HG02943 (cell line): ENCODE results near the gene PIP4P1.
"Not testable (repeated sequence)": the region's sequence is repeated elsewhere in the genome, so short reads cannot be mapped to it uniquely, and the experiment has no call there.

Experiments
- ATAC-seq: cut with Tn5 transposase; IDR thresholded peaks from one replicate; pipeline ENCODE4 v1.9.1; 2021; ENCODE audit warnings: mild to moderate bottlenecking, low read depth, moderate library complexity; ENCODE audit not compliant: unreplicated experiment

The PIP4P1 gene

DNA sequence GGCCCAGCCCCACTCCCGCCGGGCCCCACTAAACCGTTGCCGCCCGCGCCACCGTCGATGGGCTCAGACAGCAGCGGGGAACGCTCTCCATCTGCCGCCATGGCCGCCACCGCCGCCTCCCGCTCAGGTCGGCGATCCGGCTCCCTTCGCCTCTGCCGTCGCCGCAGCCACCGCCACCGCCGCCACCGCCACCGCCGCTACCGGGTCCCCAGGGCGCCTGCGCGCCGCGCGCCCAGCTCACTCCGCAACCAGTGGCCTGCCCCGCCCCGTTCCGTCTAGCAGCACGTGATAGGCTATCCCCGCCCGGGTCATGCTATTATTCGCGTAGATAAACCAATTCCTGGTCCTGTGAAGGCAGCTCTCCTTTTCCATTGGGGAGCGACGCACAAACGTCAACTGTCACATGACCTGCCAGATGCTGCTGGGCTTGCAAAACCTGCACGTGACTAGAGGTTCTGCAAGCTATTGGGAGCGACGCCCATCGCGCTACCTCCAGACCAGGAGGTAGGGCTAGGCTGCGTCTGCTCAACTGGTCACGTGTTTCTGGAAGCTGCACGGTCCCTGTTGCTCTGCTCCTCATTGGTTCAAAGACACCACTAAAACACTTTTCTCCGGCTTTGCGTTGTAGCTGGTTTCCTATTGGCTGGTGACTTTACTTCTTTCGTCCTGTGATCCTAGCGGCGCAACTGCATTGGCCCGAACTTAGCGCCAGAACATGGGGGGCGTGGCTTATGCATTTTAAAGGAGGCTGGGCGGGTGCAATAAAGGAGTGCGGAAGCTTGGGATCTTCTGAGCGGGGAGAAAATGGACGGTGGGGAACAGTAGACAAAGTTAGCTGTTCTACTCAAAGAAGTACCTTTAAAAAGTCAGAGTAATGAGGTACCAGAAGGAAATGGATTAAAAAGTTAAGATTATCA lies at the start of gene PIP4P1:
Gene PIP4P1 (minus strand): TSS at position 210 of the 917 bp plus-strand sequence. CDS start 109 bp downstream, at position 101.
- peak; percentile 94 for ATAC-seq

DNA sequence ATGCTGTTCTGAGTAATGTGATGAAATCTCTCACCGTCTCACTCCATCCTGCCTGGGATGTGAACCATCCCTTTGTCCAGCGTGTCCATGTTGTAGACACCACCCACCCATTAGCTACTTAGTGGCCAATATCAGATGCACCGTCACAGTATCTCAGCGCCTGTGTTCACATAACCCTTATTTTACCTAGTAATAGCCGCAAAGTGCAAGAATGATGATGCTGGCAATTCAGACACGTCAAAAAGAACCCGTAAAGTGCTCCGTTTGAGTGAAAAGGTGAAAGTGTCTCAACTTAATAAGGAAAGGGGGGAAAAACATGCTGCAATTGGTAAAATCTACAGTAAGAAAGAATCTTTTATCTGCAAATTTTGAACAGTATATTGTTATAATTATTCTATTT lies 47.1 kb upstream of the PIP4P1 start:
- no peak for ATAC-seq

DNA sequence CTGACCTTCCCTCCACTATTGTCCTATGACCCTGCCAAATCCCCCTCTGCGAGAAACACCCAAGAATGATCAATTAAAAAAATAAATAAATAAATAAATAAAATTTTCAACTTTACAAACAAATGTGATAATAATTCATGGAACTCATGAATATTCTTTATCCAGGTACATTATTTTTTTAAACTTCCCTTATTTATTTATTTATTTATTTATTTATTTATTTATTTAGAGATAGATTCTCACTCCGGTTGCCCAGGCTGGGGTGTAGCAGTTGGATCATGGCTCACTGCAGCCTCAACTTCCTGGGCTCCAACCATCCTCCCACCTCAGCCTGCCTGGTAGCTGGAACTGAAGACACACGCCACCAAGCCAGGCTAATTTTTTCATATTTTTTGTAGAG lies 46.3 kb upstream of the PIP4P1 start:
- ATAC-seq = not testable (repeated sequence)

DNA sequence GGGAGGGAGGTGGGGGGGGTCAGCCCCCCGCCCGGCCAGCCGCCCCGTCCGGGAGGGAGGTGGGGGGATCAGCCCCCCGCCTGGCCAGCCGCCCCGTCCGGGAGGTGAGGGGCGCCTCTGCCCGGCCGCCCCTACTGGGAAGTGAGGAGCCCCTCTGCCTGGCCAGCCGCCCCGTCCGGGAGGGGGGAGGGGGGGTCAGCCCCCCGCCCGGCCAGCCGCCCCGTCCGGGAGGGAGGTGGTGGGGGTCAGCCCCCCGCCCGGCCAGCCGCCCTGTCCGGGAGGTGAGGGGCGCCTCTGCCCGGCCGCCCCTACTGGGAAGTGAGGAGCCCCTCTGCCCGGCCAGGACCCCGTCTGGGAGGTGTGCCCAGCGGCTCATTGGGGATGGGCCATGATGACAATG lies 45.5 kb upstream of the PIP4P1 start:
- not testable (repeated sequence) for ATAC-seq

DNA sequence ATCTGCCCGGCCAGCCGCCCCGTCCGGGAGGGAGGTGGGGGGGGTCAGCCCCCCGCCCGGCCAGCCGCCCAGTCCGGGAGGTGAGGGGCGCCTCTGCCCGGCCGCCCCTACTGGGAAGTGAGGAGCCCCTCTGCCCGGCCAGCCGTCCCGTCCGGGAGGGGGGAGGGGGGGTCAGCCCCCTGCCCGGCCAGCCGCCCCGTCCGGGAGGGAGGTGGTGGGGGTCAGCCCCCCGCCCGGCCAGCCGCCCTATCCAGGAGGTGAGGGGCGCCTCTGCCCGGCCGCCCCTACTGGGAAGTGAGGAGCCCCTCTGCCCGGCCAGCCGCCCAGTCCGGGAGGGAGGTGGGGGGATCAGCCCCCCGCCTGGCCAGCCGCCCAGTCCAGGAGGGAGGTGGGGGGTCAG lies 45.0 kb upstream of the PIP4P1 start:
- not testable (repeated sequence) for ATAC-seq

DNA sequence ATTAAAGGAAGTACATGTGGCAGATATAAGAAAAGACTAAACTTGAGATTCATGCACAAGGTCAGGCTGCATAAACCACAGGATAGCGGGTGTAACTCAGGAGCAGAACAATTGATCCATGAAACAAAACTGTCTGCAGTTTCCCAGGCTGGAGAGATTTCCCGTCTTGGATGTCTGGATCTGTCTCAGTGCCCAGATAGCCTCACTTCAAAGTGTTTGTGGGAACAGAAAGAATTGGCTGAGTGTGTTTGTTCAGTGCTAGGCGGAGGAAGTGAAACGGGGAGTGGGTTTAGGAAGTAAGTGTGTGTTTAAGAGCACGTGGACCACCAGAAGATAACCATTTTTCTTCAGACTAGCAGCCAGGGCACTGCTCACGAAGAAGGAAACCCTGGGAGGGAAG lies 42.7 kb upstream of the PIP4P1 start:
- no peak for ATAC-seq

DNA sequence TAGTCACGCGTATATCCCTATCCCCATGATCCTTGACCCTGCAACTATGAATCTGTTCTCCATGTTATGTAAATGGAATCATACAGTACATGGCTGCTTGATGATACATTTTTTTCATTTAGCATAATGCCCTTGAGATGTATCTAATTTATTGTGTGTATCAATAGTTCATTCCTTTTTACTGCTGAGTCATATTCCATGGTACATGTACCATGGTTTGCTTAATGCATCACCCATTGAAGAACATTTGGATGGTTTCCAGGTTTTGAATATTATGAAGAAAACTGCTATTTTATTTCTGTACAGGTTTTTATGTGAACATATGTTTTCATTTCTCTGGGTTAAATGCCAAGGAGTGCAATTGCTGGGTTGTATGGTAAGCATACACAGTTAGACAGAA lies 40.1 kb upstream of the PIP4P1 start:
- ATAC-seq = no peak

DNA sequence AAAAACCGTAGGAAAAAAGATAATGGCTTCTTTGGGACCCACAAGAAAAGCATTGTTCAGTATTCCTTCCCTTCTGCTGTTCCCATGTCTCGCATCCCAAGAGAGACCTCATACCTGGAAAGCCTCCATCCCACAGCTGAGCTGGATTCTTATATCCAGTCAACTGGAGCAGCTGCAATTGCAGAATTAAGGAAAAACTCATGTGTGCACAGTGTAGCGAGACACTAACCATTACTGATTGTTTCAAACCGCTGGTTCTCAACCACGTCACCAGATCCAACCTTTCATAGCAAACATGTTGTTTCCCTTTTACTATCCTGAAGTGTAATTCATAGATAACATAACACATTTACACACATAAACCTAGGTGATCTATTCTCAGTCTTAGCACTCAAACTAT lies 38.6 kb upstream of the PIP4P1 start:
- ATAC-seq = no peak

DNA sequence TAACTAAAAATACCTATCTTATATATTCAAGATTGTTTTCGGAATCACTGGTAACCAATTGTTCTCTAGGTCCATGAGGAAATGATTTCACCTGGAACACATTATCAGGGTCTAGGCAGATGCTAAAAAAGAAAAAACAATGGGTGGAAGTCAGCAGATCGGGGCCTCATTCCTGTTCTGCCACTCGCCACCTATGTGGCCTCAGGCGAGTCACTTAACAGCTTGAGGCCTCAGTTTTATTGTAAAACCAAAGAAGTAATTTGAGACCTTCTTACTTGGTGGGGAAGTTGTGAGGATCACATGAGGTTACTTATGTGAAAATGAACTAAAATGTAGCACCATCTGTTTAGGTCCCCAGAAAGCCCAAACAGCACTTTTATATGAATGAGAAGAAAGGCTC lies 37.9 kb upstream of the PIP4P1 start:
- ATAC-seq = no peak

DNA sequence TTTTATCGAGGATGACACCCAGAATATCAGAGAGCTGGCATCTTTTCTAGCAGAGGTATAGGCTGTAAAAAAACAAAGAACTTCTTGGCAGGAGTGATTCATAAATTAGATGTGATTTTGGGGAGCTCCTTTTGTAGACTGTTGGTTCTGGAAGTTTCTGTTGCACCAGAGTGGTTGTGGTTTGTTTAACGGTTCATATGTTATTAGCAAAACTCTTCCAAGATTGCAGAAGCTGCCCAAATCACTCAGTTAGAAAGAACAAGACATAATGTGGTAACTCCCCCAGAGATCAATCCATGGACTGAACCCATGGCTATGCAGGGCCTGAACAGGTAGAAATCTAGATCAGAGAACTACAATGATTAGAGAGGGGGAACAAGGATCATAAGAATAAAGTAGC lies 37.4 kb upstream of the PIP4P1 start:
- no peak for ATAC-seq

DNA sequence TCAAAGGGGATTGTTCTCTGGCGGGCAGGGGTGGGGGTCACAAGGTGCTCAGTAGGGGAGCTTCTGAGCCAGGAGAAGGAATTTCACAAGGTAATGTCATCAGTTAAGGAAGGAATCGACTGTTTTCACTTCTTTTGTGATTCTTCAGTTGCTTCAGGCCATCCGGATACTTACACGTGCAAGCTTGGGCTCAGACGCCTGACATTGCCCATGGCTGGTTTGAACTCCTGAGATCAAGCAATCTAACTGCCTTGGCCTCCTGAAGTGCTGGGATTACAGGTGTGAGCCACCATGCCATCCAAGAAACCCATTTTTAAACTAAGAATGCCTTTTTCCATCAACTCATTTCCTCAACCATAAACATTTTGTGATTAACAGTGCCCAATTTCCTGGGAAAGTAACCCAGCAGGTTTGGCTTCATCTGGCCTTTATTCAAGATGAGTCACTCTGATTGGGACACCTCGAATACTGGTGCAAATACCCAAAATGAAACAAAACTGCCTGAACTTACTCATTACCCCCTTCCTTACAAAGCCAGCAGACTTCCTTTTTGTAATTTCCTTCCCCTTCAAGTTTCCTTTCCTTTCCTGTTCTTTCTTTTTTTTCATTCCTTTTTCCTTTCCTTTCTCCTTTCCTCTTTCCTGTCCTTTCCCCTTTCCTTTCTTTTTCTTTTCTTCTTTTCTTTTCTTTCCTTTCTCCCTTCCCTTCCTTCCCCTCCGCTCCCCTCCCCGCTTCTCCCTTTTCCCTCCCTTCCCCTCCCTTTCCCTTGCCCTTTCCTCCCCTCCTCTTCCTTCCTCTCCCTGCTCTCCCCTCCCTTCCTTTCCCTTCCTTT lies 33.9 kb upstream of the PIP4P1 start:
- ATAC-seq = no peak

DNA sequence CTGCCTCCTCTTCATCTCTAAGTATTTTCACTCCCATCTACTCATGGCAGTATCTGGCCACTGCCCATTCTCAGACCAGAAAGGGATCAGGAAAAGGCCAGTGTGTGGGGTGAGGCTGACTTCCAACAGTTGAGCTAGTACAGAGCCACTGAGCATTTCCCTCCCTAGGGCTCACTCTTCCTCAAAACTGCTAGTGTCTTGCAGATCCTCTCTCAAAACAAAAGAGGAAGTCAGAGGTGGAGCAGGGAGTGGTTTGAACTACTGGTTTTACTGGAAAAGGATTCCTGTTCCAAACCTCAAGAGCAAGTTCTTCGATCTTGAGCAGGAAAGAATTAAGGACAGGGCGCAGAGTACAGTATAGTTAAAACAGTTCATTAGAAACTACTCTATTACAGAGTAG lies 32.4 kb upstream of the PIP4P1 start:
- ATAC-seq = no peak

DNA sequence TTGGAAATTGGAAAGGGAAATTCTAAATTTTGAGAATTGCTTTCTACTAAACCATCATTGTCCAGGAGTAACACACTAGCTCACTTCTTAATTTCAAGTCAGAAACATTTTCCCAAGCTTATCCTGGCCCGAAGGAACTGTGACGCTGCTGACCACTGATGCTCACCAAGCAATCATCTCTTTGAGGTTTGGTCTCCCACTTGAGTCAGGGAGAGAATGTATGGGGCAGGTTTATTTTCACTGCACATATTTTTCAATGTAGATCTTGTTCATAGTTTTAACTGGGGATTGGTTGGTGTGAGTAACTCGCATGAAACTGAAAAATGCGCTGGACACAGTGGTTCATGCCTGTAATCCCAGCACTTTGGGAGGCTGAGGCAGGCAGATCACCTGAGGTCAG lies 31.3 kb upstream of the PIP4P1 start:
- ATAC-seq = no peak

DNA sequence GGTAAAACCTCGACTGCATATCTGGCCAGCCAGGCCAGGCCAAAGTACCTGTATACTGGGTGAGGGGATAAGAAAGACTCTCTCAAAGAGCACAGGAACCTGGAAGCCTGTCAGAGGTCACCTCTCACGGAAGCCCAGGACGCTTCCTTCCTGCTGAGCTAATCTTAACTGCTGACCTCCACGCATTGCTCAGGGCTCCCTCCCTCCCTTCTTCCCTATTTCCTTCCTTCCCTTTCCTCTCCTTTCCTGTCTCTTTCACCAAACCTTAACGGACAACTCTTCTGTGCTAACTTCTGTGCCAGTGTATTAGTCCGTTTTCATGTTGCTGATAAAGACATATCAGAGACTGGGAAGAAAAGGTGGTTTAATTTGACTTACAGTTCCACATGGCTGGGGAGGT lies 29.3 kb upstream of the PIP4P1 start:
- no peak for ATAC-seq

DNA sequence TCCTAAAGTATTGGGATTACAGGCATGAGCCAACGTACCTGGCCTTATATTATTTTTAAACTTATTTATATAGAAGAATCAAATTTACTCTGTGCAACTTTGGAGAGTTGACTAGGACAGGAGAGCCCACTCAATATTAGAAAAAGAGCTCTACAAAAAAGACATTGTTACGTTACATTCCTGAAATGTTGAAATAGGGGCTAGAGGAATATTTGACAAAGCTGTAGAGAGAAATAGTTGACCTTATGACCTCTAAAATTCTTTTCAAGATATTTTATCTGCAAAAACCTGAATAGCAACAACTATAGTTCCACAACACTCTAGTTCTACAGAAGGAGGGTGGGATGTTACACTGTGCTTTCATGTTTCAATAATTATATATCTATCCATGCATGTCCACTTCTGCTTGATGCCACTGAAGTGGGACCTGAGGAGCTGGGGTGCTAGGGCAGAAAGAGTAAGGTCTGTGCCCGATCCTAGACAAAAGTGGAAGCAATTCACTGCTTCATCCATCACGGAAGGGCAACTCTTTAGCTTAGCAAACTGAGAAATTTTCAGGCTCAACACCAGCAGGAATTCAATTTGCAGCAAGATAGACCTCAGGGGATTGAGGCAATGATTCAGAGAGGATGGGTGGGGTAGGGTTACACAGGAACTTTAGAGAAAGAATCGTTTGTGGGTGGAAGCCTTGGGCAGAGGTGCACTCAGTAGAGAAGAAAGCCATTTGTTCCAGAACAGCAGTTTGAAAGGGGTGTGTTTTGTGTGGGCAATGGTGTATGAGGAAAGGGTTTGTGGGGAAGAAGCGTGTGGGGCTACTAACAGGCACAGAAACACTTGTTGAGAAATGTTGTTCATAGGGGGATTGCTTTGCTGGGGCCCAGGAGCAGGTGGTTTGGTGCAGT lies 28.1 kb upstream of the PIP4P1 start:
- ATAC-seq = no peak

DNA sequence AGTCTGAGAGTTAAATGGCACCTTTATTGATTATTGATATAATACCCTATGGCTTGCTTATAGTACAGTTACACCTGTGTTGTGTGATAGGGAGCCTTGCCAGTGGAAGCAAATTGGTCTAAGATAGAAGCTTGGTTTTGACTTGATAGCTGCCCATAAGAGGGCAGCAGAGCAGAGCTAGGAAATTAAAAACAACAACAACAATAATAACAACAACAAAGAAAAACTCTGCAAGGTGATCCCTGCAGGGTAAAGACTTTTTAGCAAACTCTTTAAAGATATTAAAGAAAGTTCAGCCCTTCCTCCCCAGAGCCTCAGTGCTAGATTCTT lies 26.1 kb upstream of the PIP4P1 start:
- ATAC-seq = no peak

DNA sequence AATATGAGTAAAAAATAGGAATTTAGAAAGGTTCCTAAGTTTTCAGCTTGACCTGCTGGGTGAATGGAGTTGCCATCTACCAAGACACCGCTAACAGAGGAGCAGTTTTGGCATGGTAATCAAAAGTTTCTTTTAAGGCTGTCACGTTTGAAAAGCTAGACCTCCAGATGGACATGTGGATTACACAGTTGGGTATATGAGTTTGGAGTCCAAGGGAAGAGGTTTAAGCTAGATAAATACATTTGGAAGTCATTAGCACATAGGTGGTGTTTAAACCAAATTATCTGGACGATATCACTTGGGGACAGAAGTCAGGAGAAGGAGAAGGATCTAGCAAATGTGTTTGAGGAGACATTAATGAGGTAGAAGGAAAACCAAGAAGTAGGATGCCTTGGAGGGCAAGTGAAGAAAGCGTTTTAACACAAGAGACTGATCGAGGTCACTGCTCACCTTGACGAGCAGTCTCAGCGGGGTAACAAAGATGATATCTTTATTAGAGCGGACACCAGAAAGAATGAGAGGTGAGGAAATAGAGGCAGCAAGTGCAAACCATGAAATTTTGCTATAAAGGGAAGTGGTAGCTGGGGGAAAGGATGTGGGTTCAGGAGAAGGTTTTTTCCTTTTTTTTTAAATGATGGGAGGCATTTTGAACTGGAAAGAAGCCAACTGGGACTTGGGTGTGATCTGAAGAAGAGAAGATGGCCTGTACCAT lies 25.6 kb upstream of the PIP4P1 start:
- no peak for ATAC-seq

DNA sequence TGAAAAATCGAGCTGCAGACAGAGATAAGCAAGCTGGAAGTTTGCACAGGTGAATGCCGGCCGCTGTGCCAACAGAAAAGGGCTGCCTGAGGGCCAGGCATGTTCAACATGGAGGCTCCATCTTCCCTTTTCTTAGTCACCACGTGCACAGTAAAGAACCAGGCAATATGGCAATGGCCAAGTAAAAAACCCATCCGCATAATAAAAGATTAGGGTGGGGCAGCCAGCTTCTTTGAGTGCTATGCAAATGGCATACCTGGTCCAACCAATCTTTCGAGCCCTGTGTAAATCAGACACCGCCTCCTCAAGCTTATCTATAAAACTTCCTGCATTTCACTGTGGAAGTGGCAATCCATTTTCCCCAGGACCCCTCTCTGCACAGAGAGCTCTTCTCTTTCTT lies 24.7 kb upstream of the PIP4P1 start:
- no peak for ATAC-seq

DNA sequence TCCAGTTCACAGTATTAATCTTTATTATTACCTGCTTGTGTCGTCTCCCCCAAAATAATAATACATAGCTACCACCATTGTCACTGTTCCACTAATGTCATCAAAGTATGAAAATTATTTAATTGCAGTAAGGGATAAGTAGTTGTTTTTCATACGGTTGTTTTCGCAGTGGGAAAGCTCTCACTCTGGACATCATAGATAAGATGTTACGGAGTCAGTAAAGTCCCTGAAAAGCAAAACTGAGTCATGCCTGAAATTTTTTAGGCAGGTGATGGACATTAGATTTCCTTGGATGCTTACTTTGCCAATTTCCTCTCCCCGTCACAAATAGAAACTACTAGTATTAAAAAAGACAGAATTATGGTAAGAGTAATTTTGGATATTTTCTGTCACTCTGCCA lies 21.1 kb upstream of the PIP4P1 start:
- ATAC-seq = no peak

DNA sequence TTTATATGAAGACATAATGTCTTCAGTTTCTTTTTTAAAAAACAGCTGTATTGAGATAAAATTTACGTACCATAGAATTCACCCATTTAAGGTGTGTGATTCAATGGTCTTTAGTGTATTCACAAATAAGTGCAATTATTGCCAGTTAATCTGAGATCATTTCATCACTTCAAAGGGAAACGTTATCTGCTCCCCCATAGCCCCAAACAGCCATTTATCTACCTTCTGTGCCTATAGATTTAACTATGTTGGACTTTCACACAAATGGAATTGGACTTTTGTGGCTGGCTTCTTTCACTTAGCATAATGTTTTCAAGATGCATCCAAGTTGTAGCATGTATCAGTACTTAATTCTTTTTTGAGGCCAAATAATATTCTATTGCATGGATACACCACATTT lies 17.7 kb upstream of the PIP4P1 start:
- no peak for ATAC-seq
